Right atrium auricular region (tissue), 2 donors: ENCODE measurements around the gene CACNG3. TPM values are rescaled to one million over a fixed set of nuclear protein-coding genes. Genes with fewer than 3 reads are reported as not detected.

Experiments
- DNase-seq: peaks from one replicate; pipeline ENCODE4 v3.0.0-alpha.2; 2019; ENCODE audit warnings: low spot score
- H3K27ac ChIP-seq, 2 donors: fragments of 200-600 bp; sonication (generic); 1 replicate in 1 of 2; 2 replicates in 1 of 2; pipeline ENCODE4 v1.5.1; 2016 to 2019
- H3K27me3 ChIP-seq, 2 donors: fragments of 200-600 bp; sonication (generic); one replicate each; pipeline versions ENCODE4 v1.5.1 to v1.6.0; 2017 to 2019
- H3K36me3 ChIP-seq: fragments of 200-600 bp; sonication (generic); one replicate; pipeline ENCODE4 v1.5.1; 2016
- H3K4me1 ChIP-seq, 2 donors: fragments of 200-600 bp; sonication (generic); one replicate each; pipeline versions ENCODE4 v1.5.1 to v1.6.0; 2017 to 2019
- H3K4me3 ChIP-seq, 2 donors: fragments of 200-600 bp; sonication (generic); 1 replicate in 1 of 2; 2 replicates in 1 of 2; pipeline ENCODE4 v1.5.1; 2017 to 2019; ENCODE audit warnings: mild to moderate bottlenecking in 1 of 2, moderate library complexity in 1 of 2
- H3K9me3 ChIP-seq, 2 donors: fragments of 200-600 bp; sonication (generic); one replicate each; pipeline ENCODE4 v1.5.1; 2019
- CTCF ChIP-seq, 2 donors: fragments of 200-600 bp; sonication (generic); IDR thresholded peaks; one replicate each; pipeline ENCODE4 v1.5.1; 2019; ENCODE audit warnings: antibody characterized with exemption in 2 of 2
- total RNA-seq, 2 donors: library from RNA; depleted of rRNA; stranded (reverse); fragments of >200 nt; gene quantifications; one replicate each; pipeline ENCODE4 v1.1.0, GENCODE V29; 2016

CACNG3 gene
- total RNA-seq, 2 donors from 2014 or later, result not detected

GRCh38 chr16:24319126-24319814 is 63.1 kb downstream of the CACNG3 start:
- no peaks in the 10 kb centered on the region for H3K9me3 ChIP-seq
- TF ChIP-seq CTCF (IDR thresholded peaks at IDR 0.05), result no peak
- DNase-seq, result no peak
- H3K4me3 ChIP-seq, result no peak overlapping the region
- no peak overlapping the region for H3K27ac ChIP-seq
- H3K36me3 ChIP-seq, result no peaks in the 10 kb centered on the region
- H3K27me3 ChIP-seq, result no peaks in the 10 kb centered on the region
- no peaks in the 10 kb centered on the region for H3K4me1 ChIP-seq

- H3K9me3 ChIP-seq, result no peaks in the 10 kb centered on the region
- no peaks in the 10 kb centered on the region for H3K27me3 ChIP-seq
- no peaks in the 10 kb centered on the region for H3K36me3 ChIP-seq
- H3K4me1 ChIP-seq, result no peaks in the 10 kb centered on the region
- H3K27ac ChIP-seq, result no peak overlapping the region
- DNase-seq, result no peak
- H3K4me3 ChIP-seq, result no peak overlapping the region
- no peak for TF ChIP-seq CTCF (IDR thresholded peaks at IDR 0.05)
Observed at GRCh38 chr16:24322106-24322505, 66.0 kb downstream of the CACNG3 start.

GRCh38 chr16:24324421-24324820 is 68.3 kb downstream of the CACNG3 start:
- Histone ChIP-seq H3K36me3 (no peaks in the 10 kb centered on the region), H3K4me3 (no peak overlapping the region), H3K9me3 (no peaks in the 10 kb centered on the region), H3K27me3 (no peaks in the 10 kb centered on the region), H3K4me1 (no peaks in the 10 kb centered on the region), H3K27ac (no peak overlapping the region)
- no peak for TF ChIP-seq CTCF (IDR thresholded peaks at IDR 0.05)
- DNase-seq, result no peak

GRCh38 chr16:24328835-24329452 is 72.8 kb downstream of the CACNG3 start:
- DNase-seq, result no peak
- Histone ChIP-seq H3K4me3 (no peak overlapping the region), H3K9me3 (no peaks in the 10 kb centered on the region), H3K27ac (no peak overlapping the region), H3K4me1 (no peaks in the 10 kb centered on the region), H3K27me3 (no peaks in the 10 kb centered on the region), H3K36me3 (no peaks in the 10 kb centered on the region)
- TF ChIP-seq CTCF (IDR thresholded peaks at IDR 0.05), result no peak

- Histone ChIP-seq H3K4me3 (no peak overlapping the region), H3K36me3 (no peaks in the 10 kb centered on the region), H3K27me3 (no peaks in the 10 kb centered on the region), H3K4me1 (no peaks in the 10 kb centered on the region), H3K27ac (no peak overlapping the region), H3K9me3 (no peaks in the 10 kb centered on the region)
- DNase-seq, result no peak
- no peak for TF ChIP-seq CTCF (IDR thresholded peaks at IDR 0.05)
Observed at GRCh38 chr16:24332178-24332577, 76.0 kb downstream of the CACNG3 start.
